Transverse colon (tissue), 4 donors: ENCODE measurements around the gene RGS3. TPM values are rescaled to one million over a fixed set of nuclear protein-coding genes. Genes with fewer than 3 reads are reported as not detected.

ENCODE experiments used
- DNase-seq: peaks from one replicate; pipeline ENCODE4 v3.0.0-alpha.2; 2019
- H3K27ac ChIP-seq, 4 donors: fragments of 200-600 bp; sonication (generic); 2 replicates each; pipeline ENCODE4 v1.5.1; 2016 to 2018; ENCODE audit warnings: inconsistent platforms in 4 of 4
- H3K27me3 ChIP-seq: fragments of 200-600 bp; sonication (generic); 2 replicates; pipeline ENCODE4 v1.5.1; 2017; ENCODE audit warnings: inconsistent platforms
- H3K36me3 ChIP-seq, 4 donors: fragments of 200-600 bp; sonication (generic); 2 replicates each; pipeline ENCODE4 v1.5.1; 2017 to 2019; ENCODE audit warnings: inconsistent platforms in 4 of 4
- H3K4me1 ChIP-seq, 4 donors: fragments of 200-600 bp; sonication (generic); 2 replicates each; pipeline ENCODE4 v1.5.1; 2017 to 2020; ENCODE audit warnings: inconsistent platforms in 4 of 4
- H3K4me3 ChIP-seq, 4 donors: fragments of 200-600 bp; sonication (generic); 1 replicate in 1 of 4; 2 replicates in 3 of 4; pipeline versions ENCODE4 v1.5.1 to v1.6.1; 2017 to 2019; ENCODE audit warnings: inconsistent platforms in 4 of 4
- H3K9me3 ChIP-seq, 2 donors: fragments of 200-600 bp; sonication (generic); 2 replicates each; pipeline ENCODE4 v1.5.1; 2017 to 2019; ENCODE audit warnings: inconsistent platforms in 2 of 2
- CTCF ChIP-seq, 5 experiments: fragments of 200-600 bp in 3 of 5; fragments of 450-650 bp in 2 of 5; sonication (generic) in 3 of 5; IDR thresholded peaks; 1 replicate in 2 of 5; 2 replicates in 3 of 5; pipeline ENCODE4 v1.5.1; 2016 to 2017; ENCODE audit warnings: antibody characterized with exemption in 5 of 5, inconsistent platforms in 3 of 5, mild to moderate bottlenecking in 2 of 5, moderate library complexity in 1 of 5
- EP300 ChIP-seq: sonication (generic); formaldehyde crosslinking; IDR thresholded peaks from one replicate; pipeline ENCODE4 v1.6.1; 2017; ENCODE audit warnings: antibody characterized with exemption, low read depth
- POLR2A ChIP-seq: fragments of 450-650 bp; IDR thresholded peaks from one replicate; pipeline ENCODE4 v1.6.1; 2016; ENCODE audit warnings: antibody characterized with exemption, mild to moderate bottlenecking, moderate library complexity
- POLR2AphosphoS5 ChIP-seq, 3 donors: sonication (generic); formaldehyde crosslinking; IDR thresholded peaks; one replicate each; pipeline ENCODE4 v1.6.1; 2016; ENCODE audit warnings: antibody characterized with exemption in 3 of 3
- WGBS, 2 donors: methylation state at CpG; one replicate each; pipeline ENCODE4 v1.1.5; 2018; ENCODE audit warnings: low coverage in 1 of 2; 5-methylcytosine and 5-hydroxymethylcytosine counted together
- in situ Hi-C, 4 donors: fragments of 200-750 bp; cut with MboI; loops; one replicate each; pipeline versions ENCODE4 v1.15.0 to v1.15.1; 2017; ENCODE audit warnings: low sequenced_read_pairs in 3 of 4, low pct_ligation_motif_present in 1 of 4, low pct_unique_long_range_greater_than_20kb in 1 of 4
- intact Hi-C: fragments of 100-400 bp; cut with DNase I; formaldehyde crosslinking; loops from one replicate; pipeline ENCODE4 v1.15.1; 2023; ENCODE audit warnings: low total_unique reads
- total RNA-seq, 4 donors: library from RNA; depleted of rRNA; stranded (reverse); fragments of >200 nt; gene quantifications; one replicate each; pipeline ENCODE4 v1.1.0, GENCODE V29; 2016

Gene RGS3
- total RNA-seq, 4 donors from 2014 or later = 62.7 to 150 (median 80.9) TPM

GRCh38 chr9:113522858-113523257 lies 59.3 kb downstream of the RGS3 start:
- peak overlapping the region; percentile 85 to 92 (median 86) for H3K27ac ChIP-seq
- in situ Hi-C loops (no loop called here), intact Hi-C loops (no loop called here)
- peaks cover 63 to 100% (median 85%) of the 10 kb centered on the region in 4 donors for H3K4me1 ChIP-seq
- H3K4me3 ChIP-seq = peak overlapping the region in 1 of 4 donors; percentile 23
- no peaks in the 10 kb centered on the region for H3K36me3 ChIP-seq
- DNase-seq = no peak
- H3K9me3 ChIP-seq = no peaks in the 10 kb centered on the region
- no peaks in the 10 kb centered on the region for H3K27me3 ChIP-seq
- 82% methylated on average over 8 of the region's 8 CpGs; no CpG with 5 or more reads in 1 of the 2 donors for WGBS, 2 donors
- TF ChIP-seq CTCF (IDR thresholded peaks at IDR 0.05) (no peak), POLR2AphosphoS5 (IDR thresholded peaks at IDR 0.05) (no peak), EP300 (no peak), POLR2A (no peak)

- Histone ChIP-seq H3K36me3 (no peaks in the 10 kb centered on the region), H3K4me1 (peaks cover 70 to 99% (median 88%) of the 10 kb centered on the region in 4 donors), H3K4me3 (peak overlapping the region in 1 of 4 donors; percentile 23), H3K27ac (peak overlapping the region; percentile 85 to 92 (median 86)), H3K9me3 (no peaks in the 10 kb centered on the region), H3K27me3 (no peaks in the 10 kb centered on the region)
- DNase-seq = peak; percentile 81
- in situ Hi-C loops (no loop called here), intact Hi-C loops (no loop called here)
- WGBS, 2 donors = 27% methylated on average over 19 of the region's 19 CpGs; no CpG with 5 or more reads in 1 of the 2 donors
- peak; percentile 52 for TF ChIP-seq POLR2A
- TF ChIP-seq POLR2AphosphoS5 (IDR thresholded peaks at IDR 0.05) = peak; percentile 45 to 82 (median 67)
- TF ChIP-seq EP300 = no peak
Observed at GRCh38 chr9:113523421-113524141, 60.1 kb downstream of the RGS3 start.

GRCh38 chr9:113524468-113524867 lies 60.9 kb downstream of the RGS3 start:
- TF ChIP-seq EP300 = no peak
- peak; percentile 46 for TF ChIP-seq POLR2A
- TF ChIP-seq POLR2AphosphoS5 (IDR thresholded peaks at IDR 0.05) = peak in 2 of 3 donors; percentile 5 to 61
- H3K9me3 ChIP-seq = no peaks in the 10 kb centered on the region
- H3K36me3 ChIP-seq = no peaks in the 10 kb centered on the region
- 29% methylated on average over 4 of the region's 4 CpGs; no CpG with 5 or more reads in 1 of the 2 donors for WGBS, 2 donors
- in situ Hi-C loops (no loop called here), intact Hi-C loops (no loop called here)
- H3K4me3 ChIP-seq = no peak overlapping the region
- DNase-seq = peak; percentile 76
- H3K4me1 ChIP-seq = peaks cover 74 to 92% (median 81%) of the 10 kb centered on the region in 4 donors
- no peaks in the 10 kb centered on the region for H3K27me3 ChIP-seq
- H3K27ac ChIP-seq = peak overlapping the region; percentile 85 to 92 (median 86)

- no peaks in the 10 kb centered on the region for H3K36me3 ChIP-seq
- in situ Hi-C loops (no loop called here), intact Hi-C loops (no loop called here)
- no peaks in the 10 kb centered on the region for H3K27me3 ChIP-seq
- 77 to 80% methylated on average over 3 to 4 of the region's 4 CpGs for WGBS, 2 donors
- peak overlapping the region; percentile 85 to 92 (median 86) for H3K27ac ChIP-seq
- H3K4me1 ChIP-seq = peaks cover 68 to 85% (median 77%) of the 10 kb centered on the region in 4 donors
- DNase-seq = no peak
- no peak overlapping the region for H3K4me3 ChIP-seq
- TF ChIP-seq POLR2A (no peak), POLR2AphosphoS5 (IDR thresholded peaks at IDR 0.05) (no peak), CTCF (IDR thresholded peaks at IDR 0.05) (no peak), EP300 (no peak)
- no peaks in the 10 kb centered on the region for H3K9me3 ChIP-seq
Observed at GRCh38 chr9:113525205-113525604, 61.7 kb downstream of the RGS3 start.

GRCh38 chr9:113525831-113526230 lies 62.3 kb downstream of the RGS3 start:
- no peaks in the 10 kb centered on the region for H3K9me3 ChIP-seq
- in situ Hi-C loops (no loop called here), intact Hi-C loops (no loop called here)
- H3K4me1 ChIP-seq = peaks cover 62 to 78% (median 73%) of the 10 kb centered on the region in 4 donors
- peak overlapping the region; percentile 85 to 92 (median 86) for H3K27ac ChIP-seq
- no peaks in the 10 kb centered on the region for H3K36me3 ChIP-seq
- DNase-seq = no peak
- TF ChIP-seq POLR2AphosphoS5 (IDR thresholded peaks at IDR 0.05) (no peak), POLR2A (no peak), CTCF (IDR thresholded peaks at IDR 0.05) (no peak), EP300 (no peak)
- WGBS, 2 donors = 95% methylated on average over 6 of the region's 8 CpGs; no CpG with 5 or more reads in 1 of the 2 donors
- no peak overlapping the region for H3K4me3 ChIP-seq
- H3K27me3 ChIP-seq = no peaks in the 10 kb centered on the region
